RWPE2 (cell line): ENCODE data around the gene PIEZO1.

ENCODE experiments used
- ATAC-seq: fragments of 200-7000 bp; cut with Tn5 transposase; 3 replicates; pipeline ENCODE4 v1.9.1; 2021; ENCODE audit warnings: low read depth
- DNase-seq: peaks from one replicate; pipeline ENCODE4 v3.0.0-alpha.2; 2020; ENCODE audit warnings: low spot score
- H3K27ac ChIP-seq: fragments of 450-650 bp; 2 replicates; pipeline ENCODE4 v1.5.1; 2017; ENCODE audit warnings: mild to moderate bottlenecking; ENCODE audit not compliant: poor library complexity, severe bottlenecking
- H3K27me3 ChIP-seq: fragments of 250-450 bp; sonication (Bioruptor Pico); 2 replicates; pipeline ENCODE4 v1.5.1; 2021; ENCODE audit warnings: mild to moderate bottlenecking, moderate library complexity; ENCODE audit not compliant: insufficient read depth, poor library complexity, severe bottlenecking
- H3K36me3 ChIP-seq: fragments of 250-450 bp; sonication (Bioruptor Pico); 2 replicates; pipeline ENCODE4 v1.5.1; 2020; ENCODE audit warnings: low read depth, mild to moderate bottlenecking, moderate library complexity
- H3K4me1 ChIP-seq: fragments of 250-450 bp; sonication (Bioruptor Pico); 2 replicates; pipeline ENCODE4 v1.5.1; 2021; ENCODE audit warnings: mild to moderate bottlenecking, moderate library complexity; ENCODE audit not compliant: insufficient read depth, poor library complexity, severe bottlenecking
- H3K4me3 ChIP-seq: fragments of 250-450 bp; sonication (Bioruptor Pico); 2 replicates; pipeline ENCODE4 v1.5.1; 2021; ENCODE audit warnings: mild to moderate bottlenecking, moderate library complexity; ENCODE audit not compliant: severe bottlenecking
- H3K9me3 ChIP-seq: fragments of 250-450 bp; sonication (Bioruptor Pico); 2 replicates; pipeline ENCODE4 v1.5.1; 2021; ENCODE audit warnings: mild to moderate bottlenecking, moderate library complexity; ENCODE audit not compliant: severe bottlenecking
- CTCF ChIP-seq: fragments of 450-650 bp; IDR thresholded peaks from one replicate; pipeline ENCODE4 v1.5.1; 2017; ENCODE audit warnings: mild to moderate bottlenecking, moderate library complexity; ENCODE audit not compliant: poor library complexity, severe bottlenecking

Gene PIEZO1

DNA sequence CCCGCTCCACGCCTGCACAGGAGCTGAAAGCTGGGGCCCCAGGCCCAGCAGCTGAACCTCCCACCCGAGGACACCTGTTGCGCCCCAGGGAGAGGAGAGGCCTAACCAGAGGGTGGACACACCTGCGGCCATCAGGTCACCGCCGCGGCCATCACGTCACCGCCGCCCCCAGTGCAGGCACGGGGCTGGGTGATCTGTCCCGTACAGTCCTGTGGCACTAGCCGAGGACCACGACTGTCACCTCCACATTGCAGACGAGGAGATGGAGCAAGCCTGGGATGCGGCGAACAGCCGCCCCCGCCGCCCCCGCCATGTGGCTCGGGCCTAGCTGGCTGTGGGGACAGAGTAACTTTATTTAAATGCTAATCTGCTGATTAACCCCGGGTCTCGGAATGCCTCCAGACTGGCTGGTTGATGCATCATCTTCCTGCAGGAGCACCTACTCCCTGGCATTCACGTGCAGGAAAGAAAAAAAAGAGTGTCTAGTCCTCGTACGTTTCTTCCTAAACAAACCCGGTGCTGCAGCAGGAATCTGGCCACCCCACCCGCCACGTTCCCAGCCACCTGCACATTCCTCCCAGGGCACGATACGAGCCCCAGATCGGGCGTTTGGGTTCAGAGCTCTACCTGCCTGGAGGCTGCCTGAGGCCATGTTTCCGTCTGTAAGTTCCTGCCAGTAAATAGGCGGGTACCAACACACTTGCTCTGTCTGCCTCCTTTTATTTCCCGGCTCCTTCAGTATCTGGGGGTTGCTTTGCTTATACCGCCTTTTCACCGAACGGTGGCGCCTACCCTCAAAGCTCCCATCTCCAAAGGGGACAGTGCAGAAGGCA, 29.9 kb downstream of the PIEZO1 start:
- peak; percentile 49 for TF ChIP-seq CTCF
- peaks cover 9% of the 10 kb centered on the region for H3K4me1 ChIP-seq
- DNase-seq (no peak), ATAC-seq (peak; percentile 83)
- peak overlapping the region; percentile 63 for H3K27ac ChIP-seq
- H3K36me3 ChIP-seq, result peaks cover 23% of the 10 kb centered on the region
- no peaks in the 10 kb centered on the region for H3K27me3 ChIP-seq
- H3K4me3 ChIP-seq, result no peak overlapping the region
- H3K9me3 ChIP-seq, result no peaks in the 10 kb centered on the region

DNA sequence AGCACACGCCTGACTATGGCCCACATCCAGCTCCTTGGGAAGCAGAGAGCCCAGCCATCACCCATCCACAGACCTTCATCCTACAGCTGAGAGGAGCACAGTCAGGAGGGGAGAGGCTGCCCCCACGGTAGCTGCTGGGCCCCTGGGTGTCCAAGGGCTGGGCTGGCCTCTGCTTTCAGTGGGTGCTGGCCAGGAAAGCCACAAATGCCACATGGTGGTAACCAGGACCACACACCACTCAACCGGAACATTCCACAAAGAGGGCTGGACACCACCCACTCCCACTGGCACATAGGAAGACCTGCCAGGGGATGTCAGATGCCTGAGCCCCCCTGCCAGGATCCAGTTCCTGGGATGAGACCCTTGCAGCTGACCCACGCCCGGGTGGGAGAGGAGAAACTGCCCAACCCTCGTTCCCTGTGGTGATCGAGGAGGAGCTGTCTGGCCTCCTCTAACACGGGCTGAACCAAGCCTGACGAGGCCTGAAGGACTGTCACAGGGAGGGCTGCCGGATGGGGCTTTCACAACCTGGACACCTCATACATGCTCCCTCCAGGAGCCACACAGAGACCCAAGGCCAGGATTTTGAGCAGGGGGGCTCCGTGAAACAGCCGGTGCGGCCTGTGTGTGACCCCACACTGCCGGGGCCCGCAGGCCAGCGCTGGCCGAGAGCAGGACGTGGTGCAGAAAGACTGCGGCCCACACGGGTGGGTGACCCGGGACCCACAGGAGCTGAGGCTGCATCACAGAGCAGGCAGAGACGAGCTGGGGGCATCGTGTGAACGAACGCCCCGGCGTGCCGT, 30.7 kb downstream of the PIEZO1 start:
- ATAC-seq (no peak), DNase-seq (no peak)
- H3K4me3 ChIP-seq, result no peak overlapping the region
- peaks cover 9% of the 10 kb centered on the region for H3K4me1 ChIP-seq
- H3K27me3 ChIP-seq, result no peaks in the 10 kb centered on the region
- peak overlapping the region; percentile 63 for H3K27ac ChIP-seq
- no peaks in the 10 kb centered on the region for H3K9me3 ChIP-seq
- H3K36me3 ChIP-seq, result peaks cover 23% of the 10 kb centered on the region
- TF ChIP-seq CTCF, result no peak

GRCh38 chr16:88753602-88754001, 31.4 kb downstream of the PIEZO1 start:
- peaks cover 19% of the 10 kb centered on the region for H3K36me3 ChIP-seq

DNA sequence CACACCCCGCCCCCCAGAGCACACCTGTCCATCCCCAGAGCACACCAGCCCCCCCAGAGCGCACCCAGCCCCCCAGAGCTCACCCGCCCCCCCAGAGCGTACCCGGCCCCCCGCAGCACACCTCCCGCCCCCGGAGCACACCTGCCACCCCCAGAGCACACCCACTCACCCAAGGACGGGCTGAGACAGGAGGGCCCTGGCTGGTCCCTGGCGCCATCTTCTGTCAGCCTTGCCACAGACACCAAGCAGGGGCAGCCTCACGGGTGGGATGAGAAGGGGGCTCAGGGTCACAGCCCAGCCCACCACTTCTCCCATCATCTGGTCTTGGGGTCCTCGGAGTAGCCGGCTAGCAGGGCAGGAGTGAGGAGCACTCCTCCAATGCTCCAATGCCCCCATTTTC, 31.8 kb downstream of the PIEZO1 start:
- H3K9me3 ChIP-seq, result no peaks in the 10 kb centered on the region
- peaks cover 19% of the 10 kb centered on the region for H3K36me3 ChIP-seq
- H3K4me3 ChIP-seq, result no peak overlapping the region
- H3K27me3 ChIP-seq, result no peaks in the 10 kb centered on the region
- H3K4me1 ChIP-seq, result peaks cover 9% of the 10 kb centered on the region
- ATAC-seq, result no peak
- DNase-seq, result no peak
- no peak for TF ChIP-seq CTCF
- no peak overlapping the region for H3K27ac ChIP-seq

More at GRCh38 chr16:88753602-88754001, 31.4 kb downstream of the PIEZO1 start:
- no peak for TF ChIP-seq CTCF
- ATAC-seq, result no peak
- no peaks in the 10 kb centered on the region for H3K9me3 ChIP-seq
- H3K4me3 ChIP-seq, result no peak overlapping the region
- no peak for DNase-seq
- peaks cover 9% of the 10 kb centered on the region for H3K4me1 ChIP-seq
- H3K27ac ChIP-seq, result no peak overlapping the region
- no peaks in the 10 kb centered on the region for H3K27me3 ChIP-seq
